GM18870 (cell line): ENCODE data around the gene TFPT.

Source experiments
- ATAC-seq: cut with Tn5 transposase; IDR thresholded peaks from one replicate; pipeline ENCODE4 v1.9.1; 2021; ENCODE audit warnings: moderate library complexity; ENCODE audit not compliant: unreplicated experiment

Gene TFPT

GRCh38 chr19:54081032-54081431 is 34.4 kb downstream of the TFPT start, which contains the start of gene TARM1:
TARM1 (minus strand) TSS chr19:54081365; CDS start chr19:54081340, 25 bp downstream.
- ATAC-seq: no peak

GRCh38 chr19:54077334-54077733 is 38.1 kb downstream of the TFPT start:
- no peak for ATAC-seq

GRCh38 chr19:54074851-54075250 is 40.6 kb downstream of the TFPT start:
- ATAC-seq: no peak

- ATAC-seq: no peak
Observed at GRCh38 chr19:54073829-54074228, 41.6 kb downstream of the TFPT start.

- no peak for ATAC-seq
Observed at GRCh38 chr19:54069470-54069869, 46.0 kb downstream of the TFPT start.

- ATAC-seq: no peak
Observed at GRCh38 chr19:54063350-54064116, 51.9 kb downstream of the TFPT start, which contains the start of gene VSTM1. VSTM1 (minus strand) TSS chr19:54063897; CDS start chr19:54063777, 120 bp downstream.

GRCh38 chr19:54062643-54063042 is 52.8 kb downstream of the TFPT start:
- ATAC-seq: no peak
